ENCODE results near the gene ZNF124.
"Not testable (repeated sequence)": the region's sequence is repeated elsewhere in the genome, so short reads cannot be mapped to it uniquely, and the experiment has no call there.

Gene ZNF124

GRCh38 chr1:247198781-247199180, 27.0 kb upstream of the ZNF124 start:
- H3K9me3 ChIP-seq (ENCODE audit: control insufficient read depth, insufficient read depth, low read length) = no peaks in the 10 kb centered on the region
- H3K9ac ChIP-seq (ENCODE audit: low read depth, low read length) = no peak overlapping the region
- no peaks in the 10 kb centered on the region for H3K4me1 ChIP-seq (ENCODE audit: control insufficient read depth, insufficient read depth, low read length)
- no peak overlapping the region for H3K4me3 ChIP-seq (ENCODE audit: low read depth, low read length)
- peaks cover 3% of the 10 kb centered on the region for H3K36me3 ChIP-seq (ENCODE audit: control insufficient read depth, insufficient read depth, low read length)
- no peaks in the 10 kb centered on the region for H3K27me3 ChIP-seq (ENCODE audit: control insufficient read depth, insufficient read depth, low read length)

- no peaks in the 10 kb centered on the region for H3K4me1 ChIP-seq (ENCODE audit: control insufficient read depth, insufficient read depth, low read length)
- H3K9ac ChIP-seq (ENCODE audit: low read depth, low read length) = no peak overlapping the region
- H3K27me3 ChIP-seq (ENCODE audit: control insufficient read depth, insufficient read depth, low read length) = no peaks in the 10 kb centered on the region
- peaks cover 4% of the 10 kb centered on the region for H3K9me3 ChIP-seq (ENCODE audit: control insufficient read depth, insufficient read depth, low read length)
- H3K36me3 ChIP-seq (ENCODE audit: control insufficient read depth, insufficient read depth, low read length) = peaks cover 3% of the 10 kb centered on the region
- H3K4me3 ChIP-seq (ENCODE audit: low read depth, low read length) = no peak overlapping the region
Observed at GRCh38 chr1:247193958-247194357, 22.1 kb upstream of the ZNF124 start.

- Histone ChIP-seq H3K9me3 (ENCODE audit: control insufficient read depth, insufficient read depth, low read length) (peaks cover 4% of the 10 kb centered on the region), H3K27me3 (ENCODE audit: control insufficient read depth, insufficient read depth, low read length) (no peaks in the 10 kb centered on the region), H3K4me3 (ENCODE audit: low read depth, low read length) (no peak overlapping the region), H3K4me1 (ENCODE audit: control insufficient read depth, insufficient read depth, low read length) (no peaks in the 10 kb centered on the region), H3K9ac (ENCODE audit: low read depth, low read length) (no peak overlapping the region), H3K36me3 (ENCODE audit: control insufficient read depth, insufficient read depth, low read length) (no peaks in the 10 kb centered on the region)
Observed at GRCh38 chr1:247189981-247190798, 18.4 kb upstream of the ZNF124 start.

GRCh38 chr1:247185667-247186066, 13.8 kb upstream of the ZNF124 start:
- H3K27me3 ChIP-seq (ENCODE audit: control insufficient read depth, insufficient read depth, low read length) = no peaks in the 10 kb centered on the region
- no peak overlapping the region for H3K9ac ChIP-seq (ENCODE audit: low read depth, low read length)
- peaks cover 2% of the 10 kb centered on the region for H3K9me3 ChIP-seq (ENCODE audit: control insufficient read depth, insufficient read depth, low read length)
- no peaks in the 10 kb centered on the region for H3K36me3 ChIP-seq (ENCODE audit: control insufficient read depth, insufficient read depth, low read length)
- H3K4me3 ChIP-seq (ENCODE audit: low read depth, low read length) = no peak overlapping the region
- H3K4me1 ChIP-seq (ENCODE audit: control insufficient read depth, insufficient read depth, low read length) = no peaks in the 10 kb centered on the region

- Histone ChIP-seq H3K36me3 (ENCODE audit: control insufficient read depth, insufficient read depth, low read length) (no peaks in the 10 kb centered on the region), H3K27me3 (ENCODE audit: control insufficient read depth, insufficient read depth, low read length) (no peaks in the 10 kb centered on the region), H3K9me3 (ENCODE audit: control insufficient read depth, insufficient read depth, low read length) (no peaks in the 10 kb centered on the region), H3K9ac (ENCODE audit: low read depth, low read length) (no peak overlapping the region), H3K4me1 (ENCODE audit: control insufficient read depth, insufficient read depth, low read length) (no peaks in the 10 kb centered on the region), H3K4me3 (ENCODE audit: low read depth, low read length) (no peak overlapping the region)
Observed at GRCh38 chr1:247184254-247184653, 12.4 kb upstream of the ZNF124 start.

- H3K4me1 ChIP-seq (ENCODE audit: control insufficient read depth, insufficient read depth, low read length) = no peaks in the 10 kb centered on the region
- H3K27me3 ChIP-seq (ENCODE audit: control insufficient read depth, insufficient read depth, low read length) = no peaks in the 10 kb centered on the region
- no peak overlapping the region for H3K9ac ChIP-seq (ENCODE audit: low read depth, low read length)
- H3K9me3 ChIP-seq (ENCODE audit: control insufficient read depth, insufficient read depth, low read length) = no peaks in the 10 kb centered on the region
- no peaks in the 10 kb centered on the region for H3K36me3 ChIP-seq (ENCODE audit: control insufficient read depth, insufficient read depth, low read length)
- H3K4me3 ChIP-seq (ENCODE audit: low read depth, low read length) = no peak overlapping the region
Observed at GRCh38 chr1:247182994-247183393, 11.2 kb upstream of the ZNF124 start.

GRCh38 chr1:247180581-247180980, 8.8 kb upstream of the ZNF124 start:
- Histone ChIP-seq H3K9me3 (ENCODE audit: control insufficient read depth, insufficient read depth, low read length) (no peaks in the 10 kb centered on the region), H3K36me3 (ENCODE audit: control insufficient read depth, insufficient read depth, low read length) (no peaks in the 10 kb centered on the region), H3K9ac (ENCODE audit: low read depth, low read length) (no peak overlapping the region), H3K4me3 (ENCODE audit: low read depth, low read length) (no peak overlapping the region), H3K4me1 (ENCODE audit: control insufficient read depth, insufficient read depth, low read length) (no peaks in the 10 kb centered on the region), H3K27me3 (ENCODE audit: control insufficient read depth, insufficient read depth, low read length) (no peaks in the 10 kb centered on the region)

GRCh38 chr1:247177755-247178154, 5.9 kb upstream of the ZNF124 start:
- no peaks in the 10 kb centered on the region for H3K9me3 ChIP-seq (ENCODE audit: control insufficient read depth, insufficient read depth, low read length)
- H3K27me3 ChIP-seq (ENCODE audit: control insufficient read depth, insufficient read depth, low read length) = peaks cover 2% of the 10 kb centered on the region
- H3K36me3 ChIP-seq (ENCODE audit: control insufficient read depth, insufficient read depth, low read length) = no peaks in the 10 kb centered on the region

GRCh38 chr1:247175458-247175857, 3.6 kb upstream of the ZNF124 start:
- Histone ChIP-seq H3K4me3 (ENCODE audit: low read depth, low read length) (no peak overlapping the region), H3K27me3 (ENCODE audit: control insufficient read depth, insufficient read depth, low read length) (peaks cover 2% of the 10 kb centered on the region), H3K9ac (ENCODE audit: low read depth, low read length) (no peak overlapping the region), H3K9me3 (ENCODE audit: control insufficient read depth, insufficient read depth, low read length) (no peaks in the 10 kb centered on the region), H3K36me3 (ENCODE audit: control insufficient read depth, insufficient read depth, low read length) (no peaks in the 10 kb centered on the region), H3K4me1 (ENCODE audit: control insufficient read depth, insufficient read depth, low read length) (no peaks in the 10 kb centered on the region)

More at GRCh38 chr1:247177755-247178154, 5.9 kb upstream of the ZNF124 start:
- H3K4me3 ChIP-seq (ENCODE audit: low read depth, low read length) = no peak overlapping the region
- H3K9ac ChIP-seq (ENCODE audit: low read depth, low read length) = no peak overlapping the region
- H3K4me1 ChIP-seq (ENCODE audit: control insufficient read depth, insufficient read depth, low read length) = no peaks in the 10 kb centered on the region

- Histone ChIP-seq H3K36me3 (ENCODE audit: control insufficient read depth, insufficient read depth, low read length) (no peaks in the 10 kb centered on the region), H3K4me1 (ENCODE audit: control insufficient read depth, insufficient read depth, low read length) (peaks cover 3% of the 10 kb centered on the region), H3K9ac (ENCODE audit: low read depth, low read length) (no peak overlapping the region), H3K4me3 (ENCODE audit: low read depth, low read length) (no peak overlapping the region), H3K9me3 (ENCODE audit: control insufficient read depth, insufficient read depth, low read length) (no peaks in the 10 kb centered on the region), H3K27me3 (ENCODE audit: control insufficient read depth, insufficient read depth, low read length) (peaks cover 2% of the 10 kb centered on the region)
Observed at GRCh38 chr1:247173431-247173830, 1.6 kb upstream of the ZNF124 start.

- H3K36me3 ChIP-seq (ENCODE audit: control insufficient read depth, insufficient read depth, low read length) = no peaks in the 10 kb centered on the region
- H3K9ac ChIP-seq (ENCODE audit: low read depth, low read length) = no peak overlapping the region
- no peak overlapping the region for H3K4me3 ChIP-seq (ENCODE audit: low read depth, low read length)
- peaks cover 2% of the 10 kb centered on the region for H3K27me3 ChIP-seq (ENCODE audit: control insufficient read depth, insufficient read depth, low read length)
- no peaks in the 10 kb centered on the region for H3K9me3 ChIP-seq (ENCODE audit: control insufficient read depth, insufficient read depth, low read length)
- H3K4me1 ChIP-seq (ENCODE audit: control insufficient read depth, insufficient read depth, low read length) = peaks cover 3% of the 10 kb centered on the region
Observed at GRCh38 chr1:247172996-247173395, 1.2 kb upstream of the ZNF124 start.

GRCh38 chr1:247171443-247171842, 377 bp downstream of the ZNF124 start:
- H3K27me3 ChIP-seq (ENCODE audit: control insufficient read depth, insufficient read depth, low read length); H3K4me1 ChIP-seq (ENCODE audit: control insufficient read depth, insufficient read depth, low read length); H3K9ac ChIP-seq (ENCODE audit: low read depth, low read length); H3K36me3 ChIP-seq (ENCODE audit: control insufficient read depth, insufficient read depth, low read length); H3K4me3 ChIP-seq (ENCODE audit: low read depth, low read length); H3K9me3 ChIP-seq (ENCODE audit: control insufficient read depth, insufficient read depth, low read length): not testable (repeated sequence)
